HEK293 (cell line): ENCODE measurements around the gene IP6K3.

ENCODE experiments used
- FEZF1 ChIP-seq: fragments of 450-650 bp; formaldehyde crosslinking; IDR thresholded peaks from 2 replicates; pipeline ENCODE4 v1.5.1; 2016; ENCODE audit warnings: missing biosample characterization, missing genetic modification characterization
- GLIS1 ChIP-seq: fragments of 450-650 bp; formaldehyde crosslinking; IDR thresholded peaks from 2 replicates; pipeline ENCODE4 v1.5.1; 2016; ENCODE audit warnings: missing biosample characterization, missing genetic modification characterization
- IKZF3 ChIP-seq: fragments of 450-650 bp; IDR thresholded peaks from 2 replicates; pipeline ENCODE4 v1.5.0; 2018; ENCODE audit warnings: missing biosample characterization, mild to moderate bottlenecking, missing genetic modification characterization, moderate library complexity
- KLF10 ChIP-seq: fragments of 450-650 bp; IDR thresholded peaks from 2 replicates; pipeline ENCODE4 v1.5.1; 2018; ENCODE audit warnings: missing biosample characterization, mild to moderate bottlenecking, missing genetic modification characterization
- MYNN ChIP-seq: fragments of 450-650 bp; formaldehyde crosslinking; IDR thresholded peaks from 2 replicates; pipeline ENCODE4 v1.5.1; 2016; ENCODE audit warnings: missing biosample characterization, missing genetic modification characterization, borderline replicate concordance
- SP7 ChIP-seq: fragments of 450-650 bp; formaldehyde crosslinking; IDR thresholded peaks from 2 replicates; pipeline ENCODE4 v1.5.1; 2016; ENCODE audit warnings: missing biosample characterization, missing genetic modification characterization
- WT1 ChIP-seq: fragments of 450-650 bp; formaldehyde crosslinking; IDR thresholded peaks from 2 replicates; pipeline ENCODE4 v1.5.1; 2016; ENCODE audit warnings: missing biosample characterization, missing genetic modification characterization
- ZFP37 ChIP-seq: fragments of 450-650 bp; formaldehyde crosslinking; IDR thresholded peaks from 2 replicates; pipeline ENCODE4 v1.5.1; 2016; ENCODE audit warnings: missing biosample characterization, missing genetic modification characterization
- ZFP69B ChIP-seq: fragments of 450-650 bp; formaldehyde crosslinking; IDR thresholded peaks from 2 replicates; pipeline ENCODE4 v1.5.1; 2016; ENCODE audit warnings: missing biosample characterization, missing genetic modification characterization
- ZIC2 ChIP-seq: fragments of 450-650 bp; formaldehyde crosslinking; IDR thresholded peaks from 2 replicates; pipeline ENCODE4 v1.5.1; 2016; ENCODE audit warnings: missing biosample characterization, missing genetic modification characterization
- ZNF114 ChIP-seq: fragments of 450-650 bp; formaldehyde crosslinking; IDR thresholded peaks from 2 replicates; pipeline ENCODE4 v1.5.0; 2017; ENCODE audit warnings: missing biosample characterization, missing genetic modification characterization
- ZNF157 ChIP-seq: fragments of 450-650 bp; formaldehyde crosslinking; IDR thresholded peaks from 2 replicates; pipeline ENCODE4 v1.5.1; 2016; ENCODE audit warnings: missing biosample characterization, missing genetic modification characterization
- ZNF174 ChIP-seq: fragments of 450-650 bp; formaldehyde crosslinking; IDR thresholded peaks from 2 replicates; pipeline ENCODE4 v1.5.0; 2017; ENCODE audit warnings: missing biosample characterization, mild to moderate bottlenecking, missing genetic modification characterization
- ZNF2 ChIP-seq: fragments of 450-650 bp; formaldehyde crosslinking; IDR thresholded peaks from 2 replicates; pipeline ENCODE4 v1.5.1; 2016; ENCODE audit warnings: missing biosample characterization, missing genetic modification characterization
- ZNF211 ChIP-seq: fragments of 450-650 bp; formaldehyde crosslinking; IDR thresholded peaks from 2 replicates; pipeline ENCODE4 v1.5.1; 2016; ENCODE audit warnings: low read depth, missing biosample characterization, missing genetic modification characterization
- ZNF24 ChIP-seq: fragments of 450-650 bp; formaldehyde crosslinking; IDR thresholded peaks from 2 replicates; pipeline ENCODE4 v1.5.1; 2016; ENCODE audit warnings: missing biosample characterization, missing genetic modification characterization
- ZNF292 ChIP-seq: fragments of 450-650 bp; formaldehyde crosslinking; IDR thresholded peaks from 2 replicates; pipeline ENCODE4 v1.5.1; 2016; ENCODE audit warnings: low read depth, missing biosample characterization, missing genetic modification characterization, borderline replicate concordance
- ZNF335 ChIP-seq: fragments of 450-650 bp; formaldehyde crosslinking; conservative IDR thresholded peaks from 2 replicates; pipeline ENCODE4 v1.5.1; 2016; ENCODE audit warnings: missing biosample characterization, missing genetic modification characterization
- ZNF549 ChIP-seq: fragments of 450-650 bp; IDR thresholded peaks from 2 replicates; pipeline ENCODE4 v1.5.1; 2018; ENCODE audit warnings: missing biosample characterization, missing genetic modification characterization, mild to moderate bottlenecking, inconsistent platforms, moderate library complexity
- ZNF555 ChIP-seq: fragments of 450-650 bp; formaldehyde crosslinking; conservative IDR thresholded peaks from 2 replicates; pipeline ENCODE4 v1.5.1; 2017; ENCODE audit warnings: missing biosample characterization, mild to moderate bottlenecking, missing genetic modification characterization, inconsistent platforms
- ZNF560 ChIP-seq: fragments of 450-650 bp; formaldehyde crosslinking; IDR thresholded peaks from 2 replicates; pipeline ENCODE4 v1.5.1; 2017; ENCODE audit warnings: missing biosample characterization, missing genetic modification characterization, borderline replicate concordance
- ZNF626 ChIP-seq: fragments of 450-650 bp; sonication (Bioruptor Pico); formaldehyde crosslinking; IDR thresholded peaks from 2 replicates; pipeline ENCODE4 v1.5.1; 2018; ENCODE audit warnings: missing biosample characterization, missing genetic modification characterization, inconsistent platforms
- ZNF707 ChIP-seq: fragments of 450-650 bp; formaldehyde crosslinking; IDR thresholded peaks from 2 replicates; pipeline ENCODE4 v1.5.1; 2016; ENCODE audit warnings: missing biosample characterization, missing genetic modification characterization
- ZNF791 ChIP-seq: fragments of 450-650 bp; formaldehyde crosslinking; IDR thresholded peaks from 2 replicates; pipeline ENCODE4 v1.5.1; 2016; ENCODE audit warnings: missing biosample characterization, missing genetic modification characterization
- ZNF830 ChIP-seq: fragments of 450-650 bp; IDR thresholded peaks from 2 replicates; pipeline ENCODE4 v1.5.0; 2018; ENCODE audit warnings: missing biosample characterization, missing genetic modification characterization, low read depth, mild to moderate bottlenecking, moderate library complexity
- TF ChIP-seq, protein P1 (sequence below): fragments of 450-650 bp; IDR thresholded peaks from 2 replicates; pipeline ENCODE4 v1.5.1; 2018; ENCODE audit warnings: missing biosample characterization, missing genetic modification characterization
- TF ChIP-seq, protein P2 (sequence below): fragments of 450-650 bp; formaldehyde crosslinking; IDR thresholded peaks from 2 replicates; pipeline ENCODE4 v1.5.1; 2016; ENCODE audit warnings: missing biosample characterization, missing genetic modification characterization
- TF ChIP-seq, protein P3 (sequence below): fragments of 450-650 bp; formaldehyde crosslinking; IDR thresholded peaks from 2 replicates; pipeline ENCODE4 v1.5.1; 2016; ENCODE audit warnings: missing biosample characterization, missing genetic modification characterization
- TF ChIP-seq, protein P4 (sequence below): fragments of 450-650 bp; formaldehyde crosslinking; IDR thresholded peaks from 2 replicates; pipeline ENCODE4 v1.5.1; 2016; ENCODE audit warnings: missing biosample characterization, missing genetic modification characterization
- TF ChIP-seq, protein P5 (sequence below): fragments of 450-650 bp; formaldehyde crosslinking; IDR thresholded peaks from 2 replicates; pipeline ENCODE4 v1.5.1; 2016; ENCODE audit warnings: missing biosample characterization, missing genetic modification characterization
- TF ChIP-seq, protein P6 (sequence below): fragments of 450-650 bp; formaldehyde crosslinking; IDR thresholded peaks from 2 replicates; pipeline ENCODE4 v1.5.1; 2016; ENCODE audit warnings: missing biosample characterization, missing genetic modification characterization
- TF ChIP-seq, protein P7 (sequence below): fragments of 450-650 bp; formaldehyde crosslinking; IDR thresholded peaks from 2 replicates; pipeline ENCODE4 v1.5.1; 2016; ENCODE audit warnings: missing biosample characterization, missing genetic modification characterization, low read depth

The IP6K3 gene

DNA sequence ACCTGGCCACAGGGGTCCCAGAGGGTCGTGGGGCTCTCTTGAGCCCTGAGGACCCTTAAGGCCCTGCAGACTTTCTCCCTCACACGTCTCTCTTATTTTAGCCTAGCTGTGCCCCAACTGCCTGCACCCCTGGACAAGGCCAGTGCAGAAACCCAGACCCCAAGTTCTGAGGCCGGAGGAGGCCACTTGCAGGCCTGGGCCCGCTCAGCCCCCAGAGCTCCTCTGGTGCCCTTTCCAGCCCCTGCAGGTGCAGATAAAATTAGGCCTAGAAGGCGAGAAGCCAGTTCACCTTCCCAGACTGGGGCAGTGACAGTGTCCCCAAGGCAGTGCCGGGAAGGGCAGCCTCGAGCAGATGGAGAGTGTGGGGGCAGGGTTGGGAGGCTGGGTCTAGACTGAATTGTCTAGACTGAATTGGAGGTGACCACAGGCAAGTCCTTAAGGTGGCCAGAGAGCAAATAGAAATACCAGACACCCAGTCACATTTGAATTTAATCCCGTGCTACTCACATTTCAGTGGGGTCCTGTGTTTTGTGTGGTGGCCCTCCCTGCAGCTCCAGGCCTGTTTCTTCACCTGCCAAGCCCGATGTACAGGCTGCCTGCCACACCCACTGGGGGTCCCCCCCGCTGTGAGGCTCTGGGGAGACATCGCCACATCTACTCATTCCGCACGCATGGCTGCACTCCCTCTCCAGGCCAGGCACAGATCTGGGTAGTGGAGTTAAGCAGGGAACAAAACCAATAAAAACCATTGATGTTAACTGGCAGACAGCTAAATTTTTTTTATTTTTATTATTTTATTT, 8.6 kb upstream of the IP6K3 start (continued):
- TF ChIP-seq, protein P1, sequence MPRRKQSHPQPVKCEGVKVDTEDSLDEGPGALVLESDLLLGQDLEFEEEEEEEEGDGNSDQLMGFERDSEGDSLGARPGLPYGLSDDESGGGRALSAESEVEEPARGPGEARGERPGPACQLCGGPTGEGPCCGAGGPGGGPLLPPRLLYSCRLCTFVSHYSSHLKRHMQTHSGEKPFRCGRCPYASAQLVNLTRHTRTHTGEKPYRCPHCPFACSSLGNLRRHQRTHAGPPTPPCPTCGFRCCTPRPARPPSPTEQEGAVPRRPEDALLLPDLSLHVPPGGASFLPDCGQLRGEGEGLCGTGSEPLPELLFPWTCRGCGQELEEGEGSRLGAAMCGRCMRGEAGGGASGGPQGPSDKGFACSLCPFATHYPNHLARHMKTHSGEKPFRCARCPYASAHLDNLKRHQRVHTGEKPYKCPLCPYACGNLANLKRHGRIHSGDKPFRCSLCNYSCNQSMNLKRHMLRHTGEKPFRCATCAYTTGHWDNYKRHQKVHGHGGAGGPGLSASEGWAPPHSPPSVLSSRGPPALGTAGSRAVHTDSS (tag by site-specific recombination) = no peak
- TF ChIP-seq, protein P2, sequence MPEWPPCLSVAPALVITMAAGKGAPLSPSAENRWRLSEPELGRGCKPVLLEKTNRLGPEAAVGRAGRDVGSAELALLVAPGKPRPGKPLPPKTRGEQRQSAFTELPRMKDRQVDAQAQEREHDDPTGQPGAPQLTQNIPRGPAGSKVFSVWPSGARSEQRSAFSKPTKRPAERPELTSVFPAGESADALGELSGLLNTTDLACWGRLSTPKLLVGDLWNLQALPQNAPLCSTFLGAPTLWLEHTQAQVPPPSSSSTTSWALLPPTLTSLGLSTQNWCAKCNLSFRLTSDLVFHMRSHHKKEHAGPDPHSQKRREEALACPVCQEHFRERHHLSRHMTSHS (tag by site-specific recombination) = no peak
- TF ChIP-seq ZNF174 (tag by site-specific recombination) = no peak
- TF ChIP-seq ZIC2 (tag by site-specific recombination) = peak; percentile 82
- no peak for TF ChIP-seq ZNF292 (tag by site-specific recombination)
- TF ChIP-seq ZNF114 (tag by site-specific recombination) = no peak
- TF ChIP-seq ZNF560 (tag by site-specific recombination) = no peak
- TF ChIP-seq GLIS1 = peak; percentile 92
- TF ChIP-seq, protein P3, sequence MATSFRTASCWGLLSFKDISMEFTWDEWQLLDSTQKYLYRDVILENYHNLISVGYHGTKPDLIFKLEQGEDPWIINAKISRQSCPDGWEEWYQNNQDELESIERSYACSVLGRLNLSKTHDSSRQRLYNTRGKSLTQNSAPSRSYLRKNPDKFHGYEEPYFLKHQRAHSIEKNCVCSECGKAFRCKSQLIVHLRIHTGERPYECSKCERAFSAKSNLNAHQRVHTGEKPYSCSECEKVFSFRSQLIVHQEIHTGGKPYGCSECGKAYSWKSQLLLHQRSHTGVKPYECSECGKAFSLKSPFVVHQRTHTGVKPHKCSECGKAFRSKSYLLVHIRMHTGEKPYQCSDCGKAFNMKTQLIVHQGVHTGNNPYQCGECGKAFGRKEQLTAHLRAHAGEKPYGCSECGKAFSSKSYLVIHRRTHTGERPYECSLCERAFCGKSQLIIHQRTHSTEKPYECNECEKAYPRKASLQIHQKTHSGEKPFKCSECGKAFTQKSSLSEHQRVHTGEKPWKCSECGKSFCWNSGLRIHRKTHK = no peak
- TF ChIP-seq, protein P4, sequence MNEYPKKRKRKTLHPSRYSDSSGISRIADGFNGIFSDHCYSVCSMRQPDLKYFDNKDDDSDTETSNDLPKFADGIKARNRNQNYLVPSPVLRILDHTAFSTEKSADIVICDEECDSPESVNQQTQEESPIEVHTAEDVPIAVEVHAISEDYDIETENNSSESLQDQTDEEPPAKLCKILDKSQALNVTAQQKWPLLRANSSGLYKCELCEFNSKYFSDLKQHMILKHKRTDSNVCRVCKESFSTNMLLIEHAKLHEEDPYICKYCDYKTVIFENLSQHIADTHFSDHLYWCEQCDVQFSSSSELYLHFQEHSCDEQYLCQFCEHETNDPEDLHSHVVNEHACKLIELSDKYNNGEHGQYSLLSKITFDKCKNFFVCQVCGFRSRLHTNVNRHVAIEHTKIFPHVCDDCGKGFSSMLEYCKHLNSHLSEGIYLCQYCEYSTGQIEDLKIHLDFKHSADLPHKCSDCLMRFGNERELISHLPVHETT (tag by site-specific recombination) = no peak
- no peak for TF ChIP-seq ZNF24 (tag by site-specific recombination)
- peak; percentile 36; the same call in 1 of the 2 replicates for TF ChIP-seq ZNF335
- TF ChIP-seq ZNF555 = no peak
- TF ChIP-seq IKZF3 = 0 out of 2 replicates have a peak, but pooled peaks have one; percentile 19
- TF ChIP-seq SP7 = 0 out of 2 replicates have a peak, but pooled peaks have one; percentile 38
- TF ChIP-seq ZNF549 (tag by site-specific recombination) = no peak
- no peak for TF ChIP-seq ZFP37 (tag by site-specific recombination)
- no peak for TF ChIP-seq ZNF626 (tag by site-specific recombination)
- TF ChIP-seq, protein P5, sequence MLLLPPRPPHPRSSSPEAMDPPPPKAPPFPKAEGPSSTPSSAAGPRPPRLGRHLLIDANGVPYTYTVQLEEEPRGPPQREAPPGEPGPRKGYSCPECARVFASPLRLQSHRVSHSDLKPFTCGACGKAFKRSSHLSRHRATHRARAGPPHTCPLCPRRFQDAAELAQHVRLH (tag by site-specific recombination) = no peak
- peak; percentile 78 for TF ChIP-seq WT1 (tag by site-specific recombination)
- TF ChIP-seq ZNF211 (tag by site-specific recombination) = no peak
- TF ChIP-seq, protein P6, sequence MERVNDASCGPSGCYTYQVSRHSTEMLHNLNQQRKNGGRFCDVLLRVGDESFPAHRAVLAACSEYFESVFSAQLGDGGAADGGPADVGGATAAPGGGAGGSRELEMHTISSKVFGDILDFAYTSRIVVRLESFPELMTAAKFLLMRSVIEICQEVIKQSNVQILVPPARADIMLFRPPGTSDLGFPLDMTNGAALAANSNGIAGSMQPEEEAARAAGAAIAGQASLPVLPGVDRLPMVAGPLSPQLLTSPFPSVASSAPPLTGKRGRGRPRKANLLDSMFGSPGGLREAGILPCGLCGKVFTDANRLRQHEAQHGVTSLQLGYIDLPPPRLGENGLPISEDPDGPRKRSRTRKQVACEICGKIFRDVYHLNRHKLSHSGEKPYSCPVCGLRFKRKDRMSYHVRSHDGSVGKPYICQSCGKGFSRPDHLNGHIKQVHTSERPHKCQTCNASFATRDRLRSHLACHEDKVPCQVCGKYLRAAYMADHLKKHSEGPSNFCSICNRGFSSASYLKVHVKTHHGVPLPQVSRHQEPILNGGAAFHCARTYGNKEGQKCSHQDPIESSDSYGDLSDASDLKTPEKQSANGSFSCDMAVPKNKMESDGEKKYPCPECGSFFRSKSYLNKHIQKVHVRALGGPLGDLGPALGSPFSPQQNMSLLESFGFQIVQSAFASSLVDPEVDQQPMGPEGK (tag by site-specific recombination) = peak; percentile 73; the same call in 1 of the 2 replicates
- TF ChIP-seq MYNN (tag by site-specific recombination) = no peak
- no peak for TF ChIP-seq ZNF707 (tag by site-specific recombination)
- no peak for TF ChIP-seq ZFP69B (tag by site-specific recombination)
- peak; percentile 82 for TF ChIP-seq KLF10 (tag by site-specific recombination)
- TF ChIP-seq ZNF2 = no peak
- TF ChIP-seq ZNF830 (tag by site-specific recombination) = no peak
- TF ChIP-seq ZNF157 (tag by site-specific recombination) = no peak
- no peak for TF ChIP-seq ZNF791 (tag by site-specific recombination)
- TF ChIP-seq FEZF1 (tag by site-specific recombination) = no peak
- TF ChIP-seq, protein P7, sequence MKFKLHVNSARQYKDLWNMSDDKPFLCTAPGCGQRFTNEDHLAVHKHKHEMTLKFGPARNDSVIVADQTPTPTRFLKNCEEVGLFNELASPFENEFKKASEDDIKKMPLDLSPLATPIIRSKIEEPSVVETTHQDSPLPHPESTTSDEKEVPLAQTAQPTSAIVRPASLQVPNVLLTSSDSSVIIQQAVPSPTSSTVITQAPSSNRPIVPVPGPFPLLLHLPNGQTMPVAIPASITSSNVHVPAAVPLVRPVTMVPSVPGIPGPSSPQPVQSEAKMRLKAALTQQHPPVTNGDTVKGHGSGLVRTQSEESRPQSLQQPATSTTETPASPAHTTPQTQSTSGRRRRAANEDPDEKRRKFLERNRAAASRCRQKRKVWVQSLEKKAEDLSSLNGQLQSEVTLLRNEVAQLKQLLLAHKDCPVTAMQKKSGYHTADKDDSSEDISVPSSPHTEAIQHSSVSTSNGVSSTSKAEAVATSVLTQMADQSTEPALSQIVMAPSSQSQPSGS (tag by site-specific recombination) = no peak
